ENCODE measurements around the gene SLC39A9. TPM values are rescaled to one million over a fixed set of nuclear protein-coding genes. Genes with fewer than 3 reads are reported as not detected.

The SLC39A9 gene
- polyA plus RNA-seq, 1 donor from 2014 or later = 88.5 TPM

- Histone ChIP-seq H3K27me3 (ENCODE audit: insufficient read depth, low read depth, low read length) (peaks cover 53% of the 10 kb centered on the region), H3F3A (ENCODE audit: insufficient read depth, low read length, poor library complexity, severe bottlenecking) (no peaks in the 10 kb centered on the region), H3K36me3 (ENCODE audit: insufficient read depth, low read length) (no peaks in the 10 kb centered on the region), H3K9me3 (ENCODE audit: low read length) (no peaks in the 10 kb centered on the region), H3K4me2 (ENCODE audit: low read length) (no peak overlapping the region), H2AFZ (ENCODE audit: low read depth, low read length) (no peak overlapping the region), H3K4me3 (ENCODE audit: low read length) (no peak overlapping the region), H3K79me2 (replicated peaks; ENCODE audit: insufficient read depth, low read length) (no peaks in the 10 kb centered on the region), H4K20me1 (ENCODE audit: insufficient read depth) (no peaks in the 10 kb centered on the region), H3K9me2 (ENCODE audit: insufficient read depth, low read length) (no peaks in the 10 kb centered on the region), H3K27ac (ENCODE audit: low read length) (no peak overlapping the region), H3K9ac (ENCODE audit: low read length) (no peak overlapping the region)
- TF ChIP-seq EP300 (conservative IDR thresholded peaks at IDR 0.05; ENCODE audit: poor library complexity, severe bottlenecking) = no peak
- TF ChIP-seq MXI1 (conservative IDR thresholded peaks at IDR 0.05; ENCODE audit: poor library complexity, severe bottlenecking) = no peak
- TF ChIP-seq TAF1 (IDR thresholded peaks at IDR 0.05; ENCODE audit: low read depth) = no peak
- TF ChIP-seq CTCF (IDR thresholded peaks at IDR 0.05; ENCODE audit: poor library complexity, severe bottlenecking) = no peak
- TF ChIP-seq SMC3 (conservative IDR thresholded peaks at IDR 0.05; ENCODE audit: poor library complexity) = no peak
- no peak for TF ChIP-seq REST (IDR thresholded peaks at IDR 0.05; ENCODE audit: borderline replicate concordance)
These were observed 83.5 kb downstream of the SLC39A9 start for GRCh38 chr14:69481815-69482568.

- Histone ChIP-seq H2AFZ (ENCODE audit: low read depth, low read length) (peak overlapping the region; percentile 24), H3K79me2 (replicated peaks; ENCODE audit: insufficient read depth, low read length) (no peaks in the 10 kb centered on the region), H3K9me2 (ENCODE audit: insufficient read depth, low read length) (no peaks in the 10 kb centered on the region), H3K27ac (ENCODE audit: low read length) (no peak overlapping the region), H3K4me3 (ENCODE audit: low read length) (peak overlapping the region; percentile 70), H3K4me2 (ENCODE audit: low read length) (peak overlapping the region; percentile 77), H3K27me3 (ENCODE audit: insufficient read depth, low read depth, low read length) (peaks cover 53% of the 10 kb centered on the region), H3K36me3 (ENCODE audit: insufficient read depth, low read length) (no peaks in the 10 kb centered on the region), H3K9ac (ENCODE audit: low read length) (peak overlapping the region; percentile 17), H3F3A (ENCODE audit: insufficient read depth, low read length, poor library complexity, severe bottlenecking) (no peaks in the 10 kb centered on the region), H4K20me1 (ENCODE audit: insufficient read depth) (no peaks in the 10 kb centered on the region), H3K9me3 (ENCODE audit: low read length) (no peaks in the 10 kb centered on the region)
- TF ChIP-seq EZH2 (IDR thresholded peaks at IDR 0.05; ENCODE audit: borderline replicate concordance, insufficient read depth, low read length, poor library complexity, severe bottlenecking) = peak; percentile 57
- no peak for TF ChIP-seq EP300 (conservative IDR thresholded peaks at IDR 0.05; ENCODE audit: poor library complexity, severe bottlenecking)
- no peak for TF ChIP-seq SMC3 (conservative IDR thresholded peaks at IDR 0.05; ENCODE audit: poor library complexity)
- peak; percentile 17 for TF ChIP-seq RAD21 (conservative IDR thresholded peaks at IDR 0.05)
These were observed 85.4 kb downstream of the SLC39A9 start for GRCh38 chr14:69483765-69484443.
